HepG2 (cell line): Measurements from ENCODE around the gene DUSP7.

ENCODE experiments used
- CTCF ChIP-seq: sonication (generic); formaldehyde crosslinking; IDR thresholded peaks from 2 replicates; pipeline ENCODE4 v1.5.0; 2020; ENCODE audit warnings: mild to moderate bottlenecking, missing genetic modification reagents, moderate library complexity
- GATAD1 ChIP-seq: IDR thresholded peaks from 2 replicates; pipeline ENCODE4 v1.6.1; 2016; ENCODE audit warnings: missing genetic modification reagents, missing compliant biosample characterization
- KDM5B ChIP-seq: sonication (generic); formaldehyde crosslinking; IDR thresholded peaks from 2 replicates; pipeline ENCODE4 v1.4.0; 2020; ENCODE audit warnings: missing genetic modification reagents, mild to moderate bottlenecking, borderline replicate concordance
- MAZ ChIP-seq, 2 experiments: sonication (generic) in 1 of 2; formaldehyde crosslinking in 1 of 2; IDR thresholded peaks; 2 replicates each; pipeline versions ENCODE4 v1.5.0 to v1.6.1; 2012 to 2020; ENCODE audit warnings: low read depth in 2 of 2, mild to moderate bottlenecking in 2 of 2, borderline replicate concordance in 1 of 2, improper control_type of control experiment in 1 of 2, low read length in 1 of 2, missing genetic modification reagents in 1 of 2, moderate library complexity in 1 of 2
- ZNF230 ChIP-seq: sonication (generic); formaldehyde crosslinking; IDR thresholded peaks from 2 replicates; pipeline ENCODE4 v1.4.0; 2020; ENCODE audit warnings: mild to moderate bottlenecking, missing genetic modification reagents

DNA sequence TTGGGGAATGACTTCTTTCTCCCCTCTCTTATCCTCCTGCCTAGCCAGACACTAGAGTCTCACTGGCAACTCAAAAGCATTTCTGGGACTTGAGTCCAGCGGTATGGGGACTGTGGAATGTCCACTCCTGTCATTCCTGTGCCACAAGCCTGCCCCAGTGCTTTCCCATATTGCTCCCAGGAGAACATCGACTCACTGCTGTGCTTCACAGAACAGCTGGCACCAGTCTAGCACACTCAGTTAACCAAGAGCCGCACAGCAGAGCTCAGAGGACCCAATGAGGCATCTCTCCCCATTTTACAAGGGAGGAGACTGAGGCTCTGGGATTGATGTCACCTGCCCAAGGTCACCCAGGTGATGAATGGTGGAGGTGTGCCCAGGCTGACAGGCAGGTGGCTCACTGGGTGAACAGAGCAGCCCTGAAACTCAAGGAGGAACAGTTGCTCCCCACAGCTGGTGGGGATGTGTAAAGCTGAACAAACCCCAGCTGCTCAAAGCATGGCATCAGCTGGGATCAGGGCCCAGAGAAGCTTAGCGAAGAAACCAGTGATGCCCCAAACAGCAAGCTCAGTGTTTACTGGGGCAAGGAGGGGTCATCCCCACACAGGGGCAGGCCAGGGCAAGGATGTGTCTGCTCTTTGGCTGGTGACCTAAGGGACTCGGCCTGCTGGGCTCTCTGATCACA, 35.4 kb upstream of the DUSP7 start:
- TF ChIP-seq GATAD1 (no peak), MAZ (IDR thresholded peaks at IDR 0.05; ENCODE audit: borderline replicate concordance, low read depth, low read length) (no peak), MAZ (CRISPR knock-in tag; IDR thresholded peaks at IDR 0.05; ENCODE audit: low read depth) (no peak), ZNF230 (CRISPR knock-in tag) (no peak), CTCF (CRISPR knock-in tag) (no peak), KDM5B (CRISPR knock-in tag) (no peak)
